Measurements from ENCODE around the gene BRCA2.
"Not testable (repeated sequence)": the region's sequence is repeated elsewhere in the genome, so short reads cannot be mapped to it uniquely, and the experiment has no call there.

Gene BRCA2

DNA sequence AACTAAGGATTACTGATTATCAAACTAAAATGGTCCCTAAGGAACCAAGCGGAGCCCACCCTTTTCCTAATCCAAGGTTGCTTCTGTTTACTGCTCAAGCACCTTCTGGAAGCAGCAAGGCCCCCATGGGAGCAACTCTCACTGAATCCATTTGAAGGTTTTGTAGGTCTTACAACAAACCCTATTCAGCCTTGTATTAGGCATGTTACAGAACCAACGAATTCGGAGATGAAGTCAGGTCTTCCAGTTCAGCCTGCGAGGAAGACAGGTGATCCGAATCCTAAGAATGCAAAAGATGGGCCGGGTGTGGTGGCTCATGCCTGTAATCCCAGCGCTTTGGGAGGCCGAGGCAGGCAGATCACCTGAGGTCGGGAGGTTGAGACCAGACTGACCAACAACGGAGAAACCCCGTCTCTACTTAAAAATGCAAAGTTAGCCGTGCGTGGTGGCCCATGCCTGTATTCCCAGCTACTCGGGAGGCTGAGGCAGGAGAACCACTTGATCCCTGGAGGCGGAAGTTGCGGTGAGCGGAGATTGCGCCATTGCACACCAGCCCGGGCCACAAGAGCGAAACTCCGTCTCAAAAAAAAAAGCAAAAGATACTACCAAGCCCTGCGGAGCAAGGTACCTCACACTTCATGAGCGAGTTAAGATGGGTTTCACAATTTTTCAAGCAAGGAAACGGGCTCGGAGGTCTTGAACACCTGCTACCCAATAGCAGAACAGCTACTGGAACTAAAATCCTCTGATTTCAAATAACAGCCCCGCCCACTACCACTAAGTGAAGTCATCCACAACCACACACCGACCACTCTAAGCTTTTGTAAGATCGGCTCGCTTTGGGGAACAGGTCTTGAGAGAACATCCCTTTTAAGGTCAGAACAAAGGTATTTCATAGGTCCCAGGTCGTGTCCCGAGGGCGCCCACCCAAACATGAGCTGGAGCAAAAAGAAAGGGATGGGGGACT, 754 bp upstream of the BRCA2 start:
- peak; percentile 91 for DNase-seq

DNA sequence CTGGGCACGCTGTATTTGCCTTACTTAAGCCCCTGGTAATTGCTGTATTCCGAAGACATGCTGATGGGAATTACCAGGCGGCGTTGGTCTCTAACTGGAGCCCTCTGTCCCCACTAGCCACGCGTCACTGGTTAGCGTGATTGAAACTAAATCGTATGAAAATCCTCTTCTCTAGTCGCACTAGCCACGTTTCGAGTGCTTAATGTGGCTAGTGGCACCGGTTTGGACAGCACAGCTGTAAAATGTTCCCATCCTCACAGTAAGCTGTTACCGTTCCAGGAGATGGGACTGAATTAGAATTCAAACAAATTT, 676 bp downstream of the BRCA2 start:
- DNase-seq: no peak

- DNase-seq: peak; percentile 71
Observed at GRCh38 chr13:32316501-32316900, 1.2 kb downstream of the BRCA2 start.

- no peak for DNase-seq
Observed at GRCh38 chr13:32317716-32318465, 2.6 kb downstream of the BRCA2 start.

GRCh38 chr13:32320528-32320927, 5.2 kb downstream of the BRCA2 start:
- no peak for DNase-seq

DNA sequence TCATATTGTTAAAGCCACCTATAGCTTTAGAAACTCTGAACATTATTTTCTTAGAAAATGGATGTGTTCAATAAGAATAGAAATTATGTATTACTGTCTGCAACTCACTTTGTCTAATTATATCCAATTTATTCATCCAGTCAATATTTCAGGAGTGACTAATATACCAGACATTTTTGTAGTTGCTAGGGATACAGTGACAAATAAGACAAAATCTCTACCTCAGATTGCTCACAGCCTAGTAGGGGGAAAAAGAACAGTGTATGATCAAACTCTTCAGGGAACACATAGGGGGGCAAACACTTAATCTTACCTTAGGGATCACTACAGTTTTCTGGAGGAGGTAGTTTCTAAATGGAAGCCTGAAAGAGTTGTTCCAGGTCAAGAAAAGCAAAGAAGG, 8.6 kb downstream of the BRCA2 start:
- DNase-seq: no peak

GRCh38 chr13:32330441-32330840, 15.1 kb downstream of the BRCA2 start:
- no peak for DNase-seq

DNA sequence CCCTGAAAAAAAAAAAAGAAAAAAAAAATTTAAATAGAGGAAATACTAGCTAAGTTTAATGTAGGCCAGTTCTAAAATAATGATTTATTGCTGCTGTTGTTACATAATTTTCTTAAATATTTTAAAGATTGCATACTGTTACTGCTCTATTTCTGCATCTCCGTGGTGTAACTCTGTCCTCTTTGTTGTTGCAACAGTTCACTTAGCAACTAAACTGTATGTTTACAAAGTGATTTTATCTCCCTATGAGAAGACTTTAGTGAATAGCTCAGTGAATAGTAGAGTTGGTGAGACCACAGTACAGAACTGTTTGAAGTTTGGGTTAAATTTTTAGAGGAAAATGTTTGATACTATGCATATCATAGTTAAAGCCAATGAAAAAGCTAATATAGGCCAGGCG, 19.4 kb downstream of the BRCA2 start:
- peak; percentile 35 for DNase-seq

DNA sequence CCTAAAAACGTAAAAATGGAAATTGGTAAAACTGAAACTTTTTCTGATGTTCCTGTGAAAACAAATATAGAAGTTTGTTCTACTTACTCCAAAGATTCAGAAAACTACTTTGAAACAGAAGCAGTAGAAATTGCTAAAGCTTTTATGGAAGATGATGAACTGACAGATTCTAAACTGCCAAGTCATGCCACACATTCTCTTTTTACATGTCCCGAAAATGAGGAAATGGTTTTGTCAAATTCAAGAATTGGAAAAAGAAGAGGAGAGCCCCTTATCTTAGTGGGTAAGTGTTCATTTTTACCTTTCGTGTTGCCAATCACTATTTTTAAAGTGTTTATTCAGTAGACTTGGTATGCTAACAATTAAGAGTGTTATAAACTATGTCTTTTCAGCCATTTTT, 25.6 kb downstream of the BRCA2 start:
- DNase-seq: peak; percentile 79

DNA sequence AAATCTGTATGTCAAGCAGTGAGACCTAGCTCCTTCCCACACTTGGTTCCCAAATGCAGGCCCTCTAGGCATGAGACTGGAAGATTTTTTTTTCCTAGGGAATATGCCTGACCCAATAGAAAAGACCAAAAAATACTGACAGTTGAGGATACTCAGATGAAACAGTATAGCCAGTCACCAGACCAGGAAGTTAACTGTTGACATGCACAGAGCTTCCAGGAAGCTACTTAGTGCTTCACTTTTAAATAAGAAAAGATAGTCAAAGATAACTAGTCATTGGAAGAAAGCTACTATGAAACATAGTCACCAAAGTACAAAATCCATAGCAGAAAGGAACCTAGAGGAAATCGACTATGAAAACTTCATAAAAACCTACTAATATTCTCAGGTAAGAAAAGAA, 32.3 kb downstream of the BRCA2 start:
- no peak for DNase-seq

GRCh38 chr13:32350839-32351441, 35.6 kb downstream of the BRCA2 start:
- not testable (repeated sequence) for DNase-seq

DNA sequence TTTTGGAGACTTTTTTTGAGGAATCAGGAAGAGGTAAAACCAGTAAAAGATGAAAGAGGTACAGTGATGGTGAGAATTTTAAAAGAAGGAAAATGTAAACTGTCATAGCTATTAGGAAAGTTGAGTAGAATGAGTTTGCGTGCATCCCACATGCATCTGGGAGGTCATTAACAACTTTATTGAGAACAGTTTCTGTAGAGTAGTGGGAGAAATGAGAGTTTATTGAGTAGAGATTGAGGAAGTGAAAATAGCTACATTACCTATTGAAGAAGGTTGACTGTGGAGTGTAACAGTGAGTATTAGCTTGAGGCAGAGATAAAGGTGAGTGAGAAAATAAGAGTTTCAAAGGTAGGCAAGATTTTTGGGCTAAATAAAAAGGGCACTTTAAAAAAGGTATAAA, 38.7 kb downstream of the BRCA2 start:
- no peak for DNase-seq

DNA sequence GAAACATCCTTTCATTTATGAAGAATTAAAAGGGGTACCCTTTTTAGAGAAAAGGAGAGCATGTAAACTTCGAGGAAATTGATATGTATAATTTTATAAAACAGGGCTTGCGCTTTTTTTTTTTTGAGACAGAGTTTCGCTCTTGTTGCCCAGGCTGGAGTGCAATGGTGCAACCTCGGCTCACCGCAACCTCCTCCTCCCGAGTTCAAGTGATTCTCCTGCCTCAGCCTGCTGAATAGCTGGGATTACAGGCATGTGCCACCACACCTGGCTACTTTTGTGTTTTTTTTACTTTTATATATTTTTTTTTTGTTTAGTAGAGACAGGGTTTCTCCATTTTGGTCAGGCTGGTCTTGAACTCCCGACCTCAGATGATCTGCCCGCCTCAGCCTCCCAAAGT, 40.6 kb downstream of the BRCA2 start:
- DNase-seq: not testable (repeated sequence)

GRCh38 chr13:32362574-32362973, 47.3 kb downstream of the BRCA2 start:
- DNase-seq: peak; percentile 63

DNA sequence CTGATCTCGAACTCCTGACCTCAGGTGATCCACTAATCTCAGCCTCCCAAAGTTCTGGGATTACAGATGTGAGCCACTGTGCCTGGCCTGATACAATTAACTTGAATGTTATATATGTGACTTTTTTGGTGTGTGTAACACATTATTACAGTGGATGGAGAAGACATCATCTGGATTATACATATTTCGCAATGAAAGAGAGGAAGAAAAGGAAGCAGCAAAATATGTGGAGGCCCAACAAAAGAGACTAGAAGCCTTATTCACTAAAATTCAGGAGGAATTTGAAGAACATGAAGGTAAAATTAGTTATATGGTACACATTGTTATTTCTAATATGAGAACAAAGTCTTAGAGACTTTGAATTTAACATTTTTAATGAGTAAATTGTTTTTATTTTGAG, 55.5 kb downstream of the BRCA2 start:
- DNase-seq: no peak

DNA sequence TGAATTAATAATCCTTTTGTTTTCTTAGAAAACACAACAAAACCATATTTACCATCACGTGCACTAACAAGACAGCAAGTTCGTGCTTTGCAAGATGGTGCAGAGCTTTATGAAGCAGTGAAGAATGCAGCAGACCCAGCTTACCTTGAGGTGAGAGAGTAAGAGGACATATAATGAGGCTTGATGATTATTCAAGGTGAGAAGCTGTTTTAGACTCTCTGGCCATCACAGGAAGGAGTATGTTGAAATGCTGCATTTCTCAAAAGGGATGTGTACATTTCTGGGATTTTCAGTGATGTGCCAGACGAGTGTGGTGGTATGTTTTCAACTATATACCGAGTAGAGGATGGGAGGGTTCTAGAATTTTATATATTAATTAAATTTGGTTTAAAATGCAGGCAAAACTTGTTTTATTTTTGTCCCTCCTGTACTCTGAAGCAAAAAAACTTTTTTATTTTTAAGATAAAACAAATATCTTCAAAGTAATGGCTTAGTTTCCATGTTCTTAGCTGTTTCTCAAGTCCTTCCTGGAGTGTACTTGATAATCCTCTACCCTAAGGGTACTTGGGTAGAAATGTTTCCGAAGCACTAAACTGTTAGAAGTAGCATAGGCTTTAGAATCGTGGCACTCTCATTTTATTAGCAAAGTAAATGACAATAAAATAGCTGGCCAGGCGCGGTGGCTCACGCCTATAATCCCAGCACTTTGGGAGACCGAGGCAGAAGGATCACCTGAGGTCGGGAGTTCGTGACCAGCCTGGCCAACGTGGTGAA, 61.5 kb downstream of the BRCA2 start:
- DNase-seq: no peak

DNA sequence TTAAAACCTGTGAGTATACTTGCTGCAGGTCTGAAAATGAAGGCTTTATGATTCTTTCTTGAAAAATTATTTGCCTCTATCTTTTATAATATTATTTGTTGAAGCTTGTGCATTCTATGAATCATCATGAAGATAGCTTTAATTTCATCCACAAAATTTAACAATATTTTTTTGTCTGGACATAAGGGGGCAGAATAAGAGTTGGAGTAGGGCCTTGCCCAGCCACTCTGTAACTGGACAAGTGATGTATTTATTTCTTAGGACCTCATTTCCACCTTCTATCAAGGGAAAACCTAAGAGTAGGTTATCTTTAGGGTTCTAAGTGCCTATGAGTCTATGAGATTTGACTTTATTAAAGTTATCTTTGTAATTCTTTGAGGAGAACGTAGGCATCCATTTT, 62.7 kb downstream of the BRCA2 start:
- peak; percentile 13 for DNase-seq

GRCh38 chr13:32381539-32381938, 66.2 kb downstream of the BRCA2 start:
- peak; percentile 61 for DNase-seq

GRCh38 chr13:32383836-32384618, 68.7 kb downstream of the BRCA2 start:
- no peak for DNase-seq

DNA sequence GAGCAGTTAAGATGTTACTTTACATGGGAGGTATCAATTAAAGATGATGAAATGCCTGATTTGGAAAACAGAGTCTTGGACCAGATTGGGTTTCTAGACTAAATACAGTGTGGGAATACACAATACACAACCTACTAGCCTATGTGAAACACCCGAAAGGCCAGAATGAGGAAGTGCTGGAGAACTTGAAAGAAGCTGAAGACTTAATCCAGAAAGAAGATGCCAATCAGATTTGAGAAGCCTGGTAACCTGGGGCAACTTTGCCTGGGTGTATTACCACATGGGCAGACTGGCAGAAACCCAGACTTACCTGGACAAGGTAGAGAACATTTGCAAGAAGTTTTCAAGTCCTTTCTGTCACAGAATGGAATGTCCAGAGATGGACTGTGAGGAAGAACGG, 69.4 kb downstream of the BRCA2 start:
- DNase-seq: peak; percentile 50

DNA sequence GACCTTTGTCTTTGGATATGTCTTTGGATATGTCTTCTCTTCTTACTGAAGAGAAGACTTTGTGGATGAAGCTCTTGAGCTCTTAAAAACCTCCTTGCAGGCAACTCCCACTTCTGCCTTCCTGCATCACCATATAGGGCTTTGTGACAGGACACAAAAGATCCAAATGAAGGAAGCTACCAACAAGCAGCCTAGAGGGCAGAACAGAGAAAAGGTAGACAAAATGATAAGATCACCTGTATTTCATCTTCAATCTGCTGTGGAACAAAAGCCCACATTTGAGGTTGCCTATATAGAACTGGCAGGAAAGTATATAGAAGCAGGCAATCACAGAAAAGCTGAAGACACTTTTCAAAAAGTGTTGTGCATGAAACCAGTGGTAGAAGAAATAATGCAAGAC, 70.1 kb downstream of the BRCA2 start:
- DNase-seq: no peak

DNA sequence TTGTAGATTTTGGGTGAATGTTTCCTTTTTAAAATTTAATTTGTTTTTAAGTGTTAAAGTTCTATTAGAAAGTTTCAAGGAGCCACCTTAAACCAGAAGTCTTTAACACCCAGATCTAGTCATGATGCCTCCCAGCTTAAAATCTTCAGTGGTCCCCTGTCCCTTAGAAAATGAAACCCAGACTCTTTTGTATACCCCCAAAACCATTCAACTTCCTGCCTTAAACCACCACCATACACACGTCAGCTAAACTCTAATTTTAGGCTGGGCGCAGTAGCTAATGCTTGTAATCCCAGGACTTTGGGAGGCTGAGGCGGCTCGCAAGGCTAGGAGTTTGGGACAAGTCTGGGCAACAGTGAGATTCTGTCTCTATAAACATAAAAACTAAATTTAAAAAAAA, 74.7 kb downstream of the BRCA2 start:
- peak; percentile 17 for DNase-seq
